DND-41 (cell line): Measurements from ENCODE around the gene DAG1.

ENCODE experiments used
- ATAC-seq: fragments of 200-7000 bp; cut with Tn5 transposase; 3 replicates; pipeline ENCODE4 v1.9.1; 2021; ENCODE audit warnings: low read depth; ENCODE audit not compliant: insufficient read depth
- DNase-seq: peaks from one replicate; pipeline ENCODE4 v3.0.0-alpha.2; 2020
- H2AFZ ChIP-seq: 2 replicates; pipeline ENCODE4 v1.6.0; 2012; ENCODE audit warnings: low read depth, low read length
- H3K27ac ChIP-seq: 2 replicates; pipeline ENCODE4 v1.5.1; 2012; ENCODE audit warnings: low read length, inconsistent platforms
- H3K27me3 ChIP-seq: fragments of 200-600 bp; sonication (generic); 2 replicates; pipeline ENCODE4 v1.6.0; 2012; ENCODE audit warnings: low read length, mild to moderate bottlenecking, inconsistent platforms; ENCODE audit not compliant: insufficient read depth, poor library complexity
- H3K36me3 ChIP-seq: 2 replicates; pipeline ENCODE4 v1.5.1; 2012; ENCODE audit warnings: low read length, inconsistent platforms; ENCODE audit not compliant: insufficient read depth
- H3K4me1 ChIP-seq: 2 replicates; pipeline ENCODE4 v1.5.1; 2012; ENCODE audit warnings: mild to moderate bottlenecking, low read length; ENCODE audit not compliant: insufficient read depth
- H3K4me2 ChIP-seq: 2 replicates; pipeline ENCODE4 v1.6.0; 2012; ENCODE audit warnings: mild to moderate bottlenecking, moderate library complexity, low read length, inconsistent platforms; ENCODE audit not compliant: insufficient read depth
- H3K4me3 ChIP-seq, 2 experiments: fragments of 200-600 bp in 1 of 2; shearing (Covaris generic) in 1 of 2; 2 replicates each; pipeline ENCODE4 v1.5.1; 2012 to 2016; ENCODE audit warnings: inconsistent platforms in 2 of 2, low read length in 2 of 2, mild to moderate bottlenecking in 2 of 2, low read depth in 1 of 2, moderate library complexity in 1 of 2
- H3K79me2 ChIP-seq: 2 replicates; pipeline ENCODE4 v1.6.0; 2012; ENCODE audit warnings: low read length, inconsistent platforms; ENCODE audit not compliant: insufficient read depth
- H3K9ac ChIP-seq: 2 replicates; pipeline ENCODE4 v1.6.0; 2012; ENCODE audit warnings: low read depth, mild to moderate bottlenecking, inconsistent platforms, low read length, moderate library complexity
- H3K9me3 ChIP-seq: 2 replicates; pipeline ENCODE4 v1.5.1; 2012; ENCODE audit warnings: low read length, moderate library complexity, mild to moderate bottlenecking, inconsistent platforms; ENCODE audit not compliant: insufficient read depth, severe bottlenecking
- H4K20me1 ChIP-seq: 2 replicates; pipeline ENCODE4 v1.6.0; 2012; ENCODE audit warnings: low read length; ENCODE audit not compliant: insufficient read depth
- CTCF ChIP-seq: IDR thresholded peaks from 2 replicates; pipeline ENCODE4 v1.5.1; 2012; ENCODE audit warnings: borderline replicate concordance, low read length, moderate library complexity, mild to moderate bottlenecking; ENCODE audit not compliant: poor library complexity, severe bottlenecking; ENCODE audit errors: extremely low read depth
- EZH2 ChIP-seq: IDR thresholded peaks from 3 replicates; pipeline ENCODE4 v1.6.1; 2012; ENCODE audit warnings: borderline replicate concordance, low read depth, mild to moderate bottlenecking, moderate library complexity, low read length, inconsistent platforms; ENCODE audit not compliant: severe bottlenecking

Gene DAG1

GRCh38 chr3:49556500-49557275 is 86.6 kb downstream of the DAG1 start:
- DNase-seq (no peak), ATAC-seq (no peak)
- Histone ChIP-seq H3K9ac (no peak overlapping the region), H4K20me1 (0 out of 2 replicates have a peak, but pooled peaks cover 5% of the 10 kb centered on the region), H3K36me3 (no peaks in the 10 kb centered on the region), H2AFZ (no peak overlapping the region), H3K9me3 (no peaks in the 10 kb centered on the region), H3K4me1 (peaks cover 30% of the 10 kb centered on the region), H3K4me2 (no peak overlapping the region), H3K27ac (no peak overlapping the region), H3K79me2 (0 out of 2 replicates have a peak, but pooled peaks cover 2% of the 10 kb centered on the region), H3K27me3 (no peaks in the 10 kb centered on the region), H3K4me3 (no peak overlapping the region)
- TF ChIP-seq CTCF (no peak), EZH2 (no peak)

GRCh38 chr3:49563040-49563578 is 93.0 kb downstream of the DAG1 start:
- Histone ChIP-seq H3K9me3 (no peaks in the 10 kb centered on the region), H4K20me1 (no peaks in the 10 kb centered on the region), H3K27me3 (no peaks in the 10 kb centered on the region), H3K9ac (no peak overlapping the region), H2AFZ (no peak overlapping the region), H3K27ac (no peak overlapping the region), H3K4me2 (no peak overlapping the region), H3K79me2 (no peaks in the 10 kb centered on the region), H3K36me3 (no peaks in the 10 kb centered on the region), H3K4me3 (no peak overlapping the region), H3K4me1 (peaks cover 6% of the 10 kb centered on the region; the same call in 1 of the 2 replicates)
- TF ChIP-seq CTCF (no peak), EZH2 (no peak)
- ATAC-seq: no peak
- no peak for DNase-seq

- no peak overlapping the region for H2AFZ ChIP-seq
- peaks cover 6% of the 10 kb centered on the region; the same call in 1 of the 2 replicates for H3K4me1 ChIP-seq
- no peaks in the 10 kb centered on the region for H3K79me2 ChIP-seq
- no peak for ATAC-seq
- no peak overlapping the region for H3K4me3 ChIP-seq
- no peak overlapping the region for H3K4me2 ChIP-seq
- DNase-seq: no peak
- no peaks in the 10 kb centered on the region for H4K20me1 ChIP-seq
- H3K36me3 ChIP-seq: no peaks in the 10 kb centered on the region
- TF ChIP-seq CTCF (no peak), EZH2 (no peak)
- no peaks in the 10 kb centered on the region for H3K27me3 ChIP-seq
- H3K27ac ChIP-seq: no peak overlapping the region
- H3K9ac ChIP-seq: no peak overlapping the region
- no peaks in the 10 kb centered on the region for H3K9me3 ChIP-seq
Measured at GRCh38 chr3:49563766-49564165, 93.7 kb downstream of the DAG1 start.
